ENCODE measurements around the gene SUDS3.
"Not testable (repeated sequence)": the region's sequence is repeated elsewhere in the genome, so short reads cannot be mapped to it uniquely, and the experiment has no call there.

The SUDS3 gene

DNA sequence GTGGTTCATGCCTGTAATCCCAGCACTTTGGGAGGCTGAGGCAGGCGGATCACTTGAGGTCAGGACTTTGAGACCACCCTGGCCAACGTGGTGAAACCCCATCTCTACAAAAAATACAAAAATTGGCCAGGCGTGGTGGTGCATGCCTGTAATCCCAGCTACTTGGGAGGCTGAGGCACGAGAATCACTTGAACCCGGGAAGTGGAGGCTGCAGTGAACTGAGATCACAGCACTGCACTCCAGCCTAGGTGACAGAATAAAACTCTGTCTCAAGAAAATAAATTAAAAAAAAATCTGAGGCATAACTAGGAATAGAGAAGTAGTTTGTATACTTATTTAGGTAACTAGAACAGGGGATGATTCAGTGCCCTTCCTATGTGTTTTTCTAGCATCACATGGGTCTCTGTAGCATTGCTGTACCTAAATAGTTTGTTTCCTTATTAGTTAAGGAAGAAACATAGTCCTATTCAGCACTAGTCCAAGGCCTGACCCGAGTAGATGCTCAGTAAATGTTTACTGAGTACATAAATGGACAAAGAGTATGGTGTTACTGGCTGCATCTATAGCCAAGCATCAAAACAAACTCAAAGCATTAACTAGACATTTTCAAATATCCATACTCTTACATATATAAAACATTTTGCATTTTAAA, 25.3 kb upstream of the SUDS3 start:
- Histone ChIP-seq H3K9me3 (no peaks in the 10 kb centered on the region), H3K36me3 (no peaks in the 10 kb centered on the region), H3K27me3 (no peaks in the 10 kb centered on the region), H3K27ac (peak overlapping the region; percentile 31), H3K4me1 (ENCODE audit: control insufficient read depth in 1 of 2, insufficient read depth in 1 of 2, low read depth in 1 of 2, low read length in 1 of 2) (peaks cover 17 to 25% of the 10 kb centered on the region in 2 experiments), H3K4me3 (ENCODE audit: low read depth in 1 of 2, low read length in 1 of 2) (no peak overlapping the region)
- TF ChIP-seq CTCF (IDR thresholded peaks at IDR 0.05) = no peak

DNA sequence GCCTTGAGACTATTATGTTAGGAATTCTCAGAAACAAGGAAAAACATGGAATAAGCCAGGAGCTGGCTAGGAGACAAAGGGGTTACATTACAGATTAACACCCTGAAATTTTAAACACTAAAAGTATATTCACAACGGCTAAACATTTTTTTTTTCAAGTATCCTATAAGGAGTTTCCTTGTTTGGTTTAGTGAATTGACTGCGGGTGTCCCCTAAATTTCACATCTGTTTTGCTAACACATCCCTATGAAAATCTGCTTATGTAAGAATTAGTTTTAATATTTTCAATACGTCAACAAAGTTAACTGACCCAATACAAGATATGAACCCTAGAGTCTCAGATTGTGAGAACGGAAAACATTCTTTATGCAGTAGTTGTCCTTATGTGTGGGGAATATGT, 22.6 kb upstream of the SUDS3 start:
- Histone ChIP-seq H3K4me1 (ENCODE audit: control insufficient read depth in 1 of 2, insufficient read depth in 1 of 2, low read depth in 1 of 2, low read length in 1 of 2) (peaks cover 31 to 33% of the 10 kb centered on the region in 2 experiments), H3K36me3 (no peaks in the 10 kb centered on the region), H3K27ac (no peak overlapping the region), H3K27me3 (no peaks in the 10 kb centered on the region), H3K9me3 (no peaks in the 10 kb centered on the region), H3K4me3 (ENCODE audit: low read depth in 1 of 2, low read length in 1 of 2) (no peak overlapping the region)
- no peak for TF ChIP-seq CTCF (IDR thresholded peaks at IDR 0.05)

DNA sequence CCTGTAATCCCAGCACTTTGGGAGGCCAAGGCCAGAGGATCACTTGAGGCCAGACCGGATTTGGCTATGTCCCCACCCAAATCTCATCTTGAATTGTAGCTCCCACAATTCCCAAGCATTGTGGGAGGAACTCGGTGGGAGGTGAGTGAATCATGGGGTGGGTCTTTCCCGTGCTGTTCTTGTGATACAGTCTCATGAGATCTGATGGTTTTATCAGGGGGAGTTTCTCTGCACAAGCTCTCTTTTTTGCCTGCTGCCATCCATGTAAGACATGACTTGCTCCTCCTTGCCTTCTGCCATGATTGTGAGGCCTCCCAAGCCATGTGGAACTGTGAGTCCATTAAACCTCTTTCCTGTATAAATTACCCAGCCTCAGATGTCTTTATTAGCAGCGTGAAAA, 21.9 kb upstream of the SUDS3 start:
- not testable (repeated sequence) for H3K27ac ChIP-seq

DNA sequence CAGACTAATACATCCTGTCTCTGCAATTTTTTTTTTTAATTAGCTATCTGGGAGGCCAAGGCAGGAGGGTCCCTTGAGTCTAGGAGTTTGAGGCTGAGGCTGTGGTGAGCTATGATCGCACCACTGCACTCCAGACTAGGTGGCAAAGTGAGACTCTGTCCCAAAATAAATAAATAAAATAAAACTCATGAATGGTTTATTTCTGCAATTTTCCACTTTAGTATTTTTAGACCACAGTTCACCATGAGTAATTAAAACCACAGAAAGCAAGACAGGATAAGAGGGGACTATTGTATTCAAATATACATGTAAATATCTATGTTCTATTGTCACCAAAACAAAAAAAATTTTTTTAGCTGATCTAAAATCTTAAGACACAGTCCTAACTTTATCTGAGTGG, 21.5 kb upstream of the SUDS3 start:
- Histone ChIP-seq H3K4me3 (ENCODE audit: low read depth in 1 of 2, low read length in 1 of 2) (no peak overlapping the region), H3K9me3 (no peaks in the 10 kb centered on the region), H3K27ac (no peak overlapping the region), H3K4me1 (ENCODE audit: control insufficient read depth in 1 of 2, insufficient read depth in 1 of 2, low read depth in 1 of 2, low read length in 1 of 2) (peaks cover 43 to 45% of the 10 kb centered on the region in 2 experiments), H3K36me3 (no peaks in the 10 kb centered on the region), H3K27me3 (no peaks in the 10 kb centered on the region)
- no peak for TF ChIP-seq CTCF (IDR thresholded peaks at IDR 0.05)

More for the DNA sequence above, 21.9 kb upstream of the SUDS3 start:
- not testable (repeated sequence) for H3K27me3 ChIP-seq; H3K36me3 ChIP-seq; H3K4me3 ChIP-seq (ENCODE audit: low read depth in 1 of 2, low read length in 1 of 2); H3K9me3 ChIP-seq
- H3K4me1 ChIP-seq (ENCODE audit: control insufficient read depth in 1 of 2, insufficient read depth in 1 of 2, low read depth in 1 of 2, low read length in 1 of 2) = peaks cover 39 to 41% of the 10 kb centered on the region in 2 experiments

GRCh38 chr12:118355843-118356242, 20.5 kb upstream of the SUDS3 start:
- peak overlapping the region; percentile 50 for H3K27ac ChIP-seq
- H3K9me3 ChIP-seq = no peaks in the 10 kb centered on the region
- TF ChIP-seq CTCF (IDR thresholded peaks at IDR 0.05) = no peak
- H3K36me3 ChIP-seq = no peaks in the 10 kb centered on the region
- H3K4me3 ChIP-seq (ENCODE audit: low read depth in 1 of 2, low read length in 1 of 2) = no peak overlapping the region
- H3K4me1 ChIP-seq (ENCODE audit: control insufficient read depth in 1 of 2, insufficient read depth in 1 of 2, low read depth in 1 of 2, low read length in 1 of 2) = peaks cover 46 to 49% of the 10 kb centered on the region in 2 experiments
- no peaks in the 10 kb centered on the region for H3K27me3 ChIP-seq

DNA sequence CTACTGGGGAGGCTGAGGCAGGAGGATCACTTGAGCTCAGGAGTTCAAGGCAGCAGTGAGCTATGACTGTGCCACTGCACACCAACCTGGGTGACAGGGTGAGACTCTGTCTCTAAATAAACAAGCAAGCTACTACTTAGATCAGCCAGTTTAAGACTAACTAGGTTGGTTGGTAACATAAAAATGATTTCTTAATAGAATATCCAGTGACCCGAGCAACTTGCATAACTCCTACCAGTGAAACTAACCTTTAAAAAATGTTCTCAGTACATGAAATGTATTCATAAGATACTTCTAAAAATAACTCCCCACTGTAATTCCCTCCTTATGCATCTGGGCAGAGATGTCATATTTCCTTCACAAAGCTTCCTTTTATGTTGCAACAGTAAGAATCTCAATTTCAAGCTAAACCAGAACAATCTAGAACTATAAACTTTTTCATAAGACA, 19.5 kb upstream of the SUDS3 start:
- peaks cover 54 to 59% of the 10 kb centered on the region in 2 experiments for H3K4me1 ChIP-seq (ENCODE audit: control insufficient read depth in 1 of 2, insufficient read depth in 1 of 2, low read depth in 1 of 2, low read length in 1 of 2)
- H3K27ac ChIP-seq = peak overlapping the region; percentile 85
- no peaks in the 10 kb centered on the region for H3K36me3 ChIP-seq
- peak overlapping the region in 1 of 2 experiments; percentile 16 for H3K4me3 ChIP-seq (ENCODE audit: low read depth in 1 of 2, low read length in 1 of 2)
- no peaks in the 10 kb centered on the region for H3K9me3 ChIP-seq
- H3K27me3 ChIP-seq = no peaks in the 10 kb centered on the region
- TF ChIP-seq CTCF (IDR thresholded peaks at IDR 0.05) = no peak

Measured in neutrophil (primary cell).